Ascending aorta (tissue), 2 donors: ENCODE measurements around the gene ITGB5. TPM values are rescaled to one million over a fixed set of nuclear protein-coding genes. Genes with fewer than 3 reads are reported as not detected.
"Not testable (repeated sequence)": the region's sequence is repeated elsewhere in the genome, so short reads cannot be mapped to it uniquely, and the experiment has no call there.

ENCODE experiments used
- DNase-seq, 2 donors: peaks; one replicate each; pipeline ENCODE4 v3.0.0-alpha.2; 2019; ENCODE audit warnings: low spot score in 2 of 2
- H3K27ac ChIP-seq, 2 donors: fragments of 200-600 bp; sonication (generic); one replicate each; pipeline ENCODE4 v1.5.1; 2016 to 2017; ENCODE audit warnings: mild to moderate bottlenecking in 1 of 2
- H3K27me3 ChIP-seq: fragments of 200-600 bp; sonication (generic); one replicate; pipeline ENCODE4 v1.5.1; 2017
- H3K36me3 ChIP-seq, 2 donors: fragments of 200-600 bp; sonication (generic); one replicate each; pipeline ENCODE4 v1.5.1; 2016
- H3K4me1 ChIP-seq, 2 donors: fragments of 200-600 bp; sonication (generic); one replicate each; pipeline ENCODE4 v1.5.1; 2016 to 2017; ENCODE audit warnings: mild to moderate bottlenecking in 1 of 2
- H3K4me3 ChIP-seq, 2 donors: fragments of 200-600 bp; sonication (generic); one replicate each; pipeline ENCODE4 v1.5.1; 2016 to 2017; ENCODE audit warnings: mild to moderate bottlenecking in 1 of 2
- H3K9me3 ChIP-seq, 2 donors: fragments of 200-600 bp; sonication (generic); one replicate each; pipeline ENCODE4 v1.5.1; 2016
- intact Hi-C: fragments of 100-400 bp; cut with DNase I; formaldehyde crosslinking; loops from one replicate; pipeline ENCODE4 v1.15.1; 2023
- total RNA-seq: library from RNA; depleted of rRNA; stranded (reverse); fragments of >200 nt; gene quantifications from one replicate; pipeline ENCODE4 v1.1.0, GENCODE V29; 2016
- TF ChIP-seq, protein P1 (sequence below), 3 experiments: fragments of 200-600 bp in 2 of 3; fragments of 450-650 bp in 1 of 3; sonication (generic) in 2 of 3; IDR thresholded peaks; one replicate each; pipeline ENCODE4 v1.5.1; 2016 to 2019; ENCODE audit warnings: antibody characterized with exemption in 3 of 3, mild to moderate bottlenecking in 1 of 3, moderate library complexity in 1 of 3

ITGB5 gene
- total RNA-seq, 1 donor from 2014 or later, result 595 TPM

DNA sequence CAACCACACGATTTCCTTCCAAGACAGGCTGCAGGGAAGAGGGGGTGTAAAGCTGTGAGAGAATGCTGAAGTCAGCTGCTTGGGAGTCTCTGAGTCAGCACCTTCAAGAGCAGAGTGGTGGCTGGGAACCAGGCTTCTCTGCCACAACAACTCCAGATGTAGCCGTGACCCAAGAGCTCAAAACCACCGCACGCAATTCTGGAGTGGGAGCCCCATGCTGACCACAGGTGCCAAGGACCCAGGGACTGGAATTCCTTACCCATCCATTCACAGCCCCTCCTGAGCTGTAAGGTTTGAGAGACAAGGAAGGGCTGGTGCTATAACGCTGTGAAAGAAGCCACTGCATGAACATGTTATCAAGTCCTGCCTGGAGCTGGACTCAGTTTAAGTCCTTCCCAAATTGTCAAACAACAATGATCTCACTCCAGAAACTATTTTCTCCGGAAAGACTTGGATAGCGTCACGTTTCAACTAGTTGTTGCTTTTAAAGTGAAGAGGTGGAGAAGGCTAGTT is 95.5 kb downstream of the ITGB5 start:
- intact Hi-C loops, result loop anchor here (2.0 kb wide), 1 partner anchor 19 kb away; no protein-coding TSS in a partner anchor
- Histone ChIP-seq H3K4me3 (no peak overlapping the region), H3K4me1 (peaks cover 4 to 56% of the 10 kb centered on the region in 2 donors), H3K36me3 (peaks cover 24 to 27% of the 10 kb centered on the region in 2 donors), H3K27me3 (no peaks in the 10 kb centered on the region), H3K27ac (peak overlapping the region; percentile 78 to 81), H3K9me3 (no peaks in the 10 kb centered on the region)
- DNase-seq, result peak; percentile 24 to 78
- TF ChIP-seq, protein P1, sequence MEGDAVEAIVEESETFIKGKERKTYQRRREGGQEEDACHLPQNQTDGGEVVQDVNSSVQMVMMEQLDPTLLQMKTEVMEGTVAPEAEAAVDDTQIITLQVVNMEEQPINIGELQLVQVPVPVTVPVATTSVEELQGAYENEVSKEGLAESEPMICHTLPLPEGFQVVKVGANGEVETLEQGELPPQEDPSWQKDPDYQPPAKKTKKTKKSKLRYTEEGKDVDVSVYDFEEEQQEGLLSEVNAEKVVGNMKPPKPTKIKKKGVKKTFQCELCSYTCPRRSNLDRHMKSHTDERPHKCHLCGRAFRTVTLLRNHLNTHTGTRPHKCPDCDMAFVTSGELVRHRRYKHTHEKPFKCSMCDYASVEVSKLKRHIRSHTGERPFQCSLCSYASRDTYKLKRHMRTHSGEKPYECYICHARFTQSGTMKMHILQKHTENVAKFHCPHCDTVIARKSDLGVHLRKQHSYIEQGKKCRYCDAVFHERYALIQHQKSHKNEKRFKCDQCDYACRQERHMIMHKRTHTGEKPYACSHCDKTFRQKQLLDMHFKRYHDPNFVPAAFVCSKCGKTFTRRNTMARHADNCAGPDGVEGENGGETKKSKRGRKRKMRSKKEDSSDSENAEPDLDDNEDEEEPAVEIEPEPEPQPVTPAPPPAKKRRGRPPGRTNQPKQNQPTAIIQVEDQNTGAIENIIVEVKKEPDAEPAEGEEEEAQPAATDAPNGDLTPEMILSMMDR (IDR thresholded peaks at IDR 0.05), result no peak

DNA sequence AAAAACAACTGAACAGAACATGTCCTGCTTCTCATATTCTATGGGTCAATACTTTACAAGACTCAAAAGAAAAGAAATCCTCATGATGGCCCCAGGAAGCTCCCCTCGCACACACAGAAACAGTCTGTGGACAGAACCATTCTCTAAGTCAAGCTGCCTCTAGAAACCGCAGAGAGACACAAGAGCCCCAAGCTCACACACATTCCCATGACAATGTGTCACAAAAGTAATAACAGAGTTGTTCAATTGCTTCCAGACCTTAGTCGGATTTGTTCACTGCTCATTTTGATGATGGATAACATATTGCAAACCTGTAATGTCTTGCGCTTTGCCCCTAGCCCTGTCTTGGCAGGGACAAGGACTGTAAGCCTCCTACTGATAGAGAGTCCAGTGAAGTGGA is 96.0 kb downstream of the ITGB5 start:
- TF ChIP-seq, protein P1 (IDR thresholded peaks at IDR 0.05), result no peak
- intact Hi-C loops, result no loop called here
- Histone ChIP-seq H3K27ac (peak overlapping the region; percentile 78 to 81), H3K4me1 (peaks cover 4 to 62% of the 10 kb centered on the region in 2 donors), H3K27me3 (no peaks in the 10 kb centered on the region), H3K36me3 (peaks cover 19 to 22% of the 10 kb centered on the region in 2 donors), H3K9me3 (no peaks in the 10 kb centered on the region), H3K4me3 (no peak overlapping the region)
- DNase-seq, result no peak

DNA sequence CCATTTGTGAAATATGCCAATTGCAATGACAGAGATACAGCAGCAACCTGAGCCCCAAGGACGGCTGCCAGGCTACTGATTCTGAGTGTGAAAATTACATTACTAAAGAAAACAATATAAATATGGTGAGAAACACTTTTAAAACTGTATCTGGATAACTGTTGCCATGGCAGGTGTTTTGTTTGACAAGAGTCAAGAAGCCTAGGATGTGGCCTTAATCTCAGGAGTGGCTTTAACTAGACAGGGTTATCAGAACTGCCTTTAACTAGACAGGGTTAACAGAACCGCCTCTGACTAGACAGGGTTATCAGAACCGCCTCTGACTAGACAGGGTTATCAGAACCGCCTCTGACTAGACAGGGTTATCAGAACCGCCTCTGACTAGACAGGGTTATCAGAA is 98.1 kb downstream of the ITGB5 start:
- H3K4me1 ChIP-seq, result peaks cover 17 to 80% of the 10 kb centered on the region in 2 donors
- not testable (repeated sequence) for H3K4me3 ChIP-seq, DNase-seq, H3K36me3 ChIP-seq, H3K27me3 ChIP-seq, H3K9me3 ChIP-seq
- intact Hi-C loops, result loop anchor here (10.0 kb wide), 1 partner anchor 266 kb away; the partner anchor contains the start of gene HEG1
- peak overlapping the region; percentile 53 to 90 for H3K27ac ChIP-seq

DNA sequence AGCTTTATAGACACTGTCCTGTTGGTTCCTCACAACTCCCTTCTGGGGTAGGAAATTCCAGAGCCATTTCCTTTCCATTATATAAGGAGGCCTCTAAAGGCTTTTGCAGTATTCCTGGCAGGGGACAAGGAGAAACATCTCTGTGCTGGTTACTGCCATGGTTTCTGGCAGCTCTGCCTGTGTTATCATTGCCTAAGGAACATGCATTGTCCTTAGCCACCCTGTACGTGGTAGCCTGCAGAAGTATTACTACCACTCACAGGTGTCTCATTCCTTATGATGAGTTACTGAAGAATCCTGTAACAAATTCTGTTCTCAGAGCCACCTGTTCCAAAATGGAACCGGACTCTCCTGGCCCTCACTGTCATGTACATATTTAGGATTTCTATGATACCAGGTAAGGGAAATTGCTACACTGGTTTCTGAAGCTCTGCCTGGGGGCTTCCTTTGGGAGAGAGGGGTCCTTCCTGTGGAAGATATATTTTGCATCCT is 98.9 kb downstream of the ITGB5 start:
- H3K27me3 ChIP-seq, result no peaks in the 10 kb centered on the region
- DNase-seq, result no peak
- H3K4me3 ChIP-seq, result no peak overlapping the region
- intact Hi-C loops, result loop anchor here (10.0 kb wide), 1 partner anchor 267 kb away; the partner anchor contains the start of gene HEG1
- no peaks in the 10 kb centered on the region for H3K9me3 ChIP-seq
- TF ChIP-seq, protein P1 (IDR thresholded peaks at IDR 0.05), result no peak
- H3K36me3 ChIP-seq, result no peaks in the 10 kb centered on the region
- H3K27ac ChIP-seq, result peak overlapping the region; percentile 53 to 90
- H3K4me1 ChIP-seq, result peaks cover 17 to 74% of the 10 kb centered on the region in 2 donors

DNA sequence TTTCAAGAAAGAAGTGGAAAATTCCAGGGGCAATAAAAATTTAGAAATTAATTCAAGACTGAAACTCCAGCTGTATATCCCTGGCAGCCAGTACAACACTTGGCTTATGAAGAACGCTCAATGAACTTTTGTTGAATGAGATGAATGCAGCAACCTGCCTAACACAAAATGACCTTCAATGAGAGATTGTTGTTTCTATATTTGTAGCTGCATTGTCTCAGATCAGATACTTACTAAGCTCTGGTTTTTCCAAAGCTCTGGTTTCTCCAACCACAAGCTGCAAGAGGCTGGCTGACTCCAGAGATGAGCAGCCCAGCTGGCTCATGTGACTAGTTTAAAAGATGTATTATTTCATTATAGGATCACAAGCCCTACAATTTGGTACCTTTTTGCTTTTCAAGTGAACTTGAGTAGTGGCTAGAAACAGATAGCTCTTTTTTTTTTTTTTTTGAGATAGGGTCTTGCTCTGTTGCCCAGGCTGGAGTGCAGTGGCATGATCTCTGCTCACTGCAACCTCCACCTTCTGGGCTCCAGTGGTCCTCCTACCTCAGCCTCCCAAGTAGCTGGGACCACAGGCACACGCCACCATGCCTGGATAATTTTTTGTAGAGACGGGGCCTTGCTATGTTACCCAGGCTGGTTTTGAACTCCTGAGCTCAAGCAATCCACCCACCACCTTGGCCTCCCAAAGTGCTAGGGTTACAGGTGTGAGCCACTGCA is 99.5 kb downstream of the ITGB5 start:
- Histone ChIP-seq H3K36me3 (no peaks in the 10 kb centered on the region), H3K4me3 (no peak overlapping the region), H3K27me3 (no peaks in the 10 kb centered on the region), H3K9me3 (no peaks in the 10 kb centered on the region), H3K4me1 (peaks cover 17 to 67% of the 10 kb centered on the region in 2 donors), H3K27ac (peak overlapping the region; percentile 53 to 90)
- DNase-seq, result no peak
- intact Hi-C loops, result loop anchor here (2.0 to 10.0 kb wide), 3 partner anchors 25 to 267 kb away; partner anchors contain the start of genes HEG1 and ITGB5
- TF ChIP-seq, protein P1 (IDR thresholded peaks at IDR 0.05), result no peak
